HT-29 (cell line): Measurements from ENCODE around the gene ARPC2. TPM values are rescaled to one million over a fixed set of nuclear protein-coding genes. Genes with fewer than 3 reads are reported as not detected.

Source experiments
- DNase-seq: peaks from one replicate; pipeline ENCODE4 v3.0.0-alpha.2; 2015; ENCODE audit warnings: low spot score
- total RNA-seq: library from RNA; depleted of rRNA; stranded (reverse); fragments of >200 nt; shearing (Covaris generic); gene quantifications from 2 replicates; pipeline ENCODE4 v1.2.3, GENCODE V29; 2014; rRNA removed

ARPC2 gene
- total RNA-seq, 1 experiment from 2014 or later: 220 TPM

GRCh38 chr2:218289639-218290315 is 72.8 kb downstream of the ARPC2 start:
- peak; percentile 75 for DNase-seq

- peak; percentile 55 for DNase-seq
Measured at GRCh38 chr2:218290316-218291261, 73.6 kb downstream of the ARPC2 start.

- DNase-seq: peak; percentile 48
Measured at GRCh38 chr2:218291318-218292047, 74.5 kb downstream of the ARPC2 start.

- peak; percentile 84 for DNase-seq
Measured at GRCh38 chr2:218292048-218293014, 75.3 kb downstream of the ARPC2 start, which contains the start of gene TMBIM1. TMBIM1 (minus strand) TSS chr2:218292503; CDS start chr2:218282141, 10,362 bp downstream.

- DNase-seq: no peak
Measured at GRCh38 chr2:218293715-218294429, 76.9 kb downstream of the ARPC2 start.

GRCh38 chr2:218294430-218295022 is 77.5 kb downstream of the ARPC2 start:
- DNase-seq: no peak

- peak; percentile 92 for DNase-seq
Measured at GRCh38 chr2:218295029-218295428, 78.0 kb downstream of the ARPC2 start.

GRCh38 chr2:218296200-218296599 is 79.2 kb downstream of the ARPC2 start:
- no peak for DNase-seq

GRCh38 chr2:218296847-218297246 is 79.9 kb downstream of the ARPC2 start:
- no peak for DNase-seq

GRCh38 chr2:218298314-218298875 is 81.4 kb downstream of the ARPC2 start:
- DNase-seq: no peak

GRCh38 chr2:218300141-218300540 is 83.2 kb downstream of the ARPC2 start:
- no peak for DNase-seq

GRCh38 chr2:218301176-218301819 is 84.3 kb downstream of the ARPC2 start:
- DNase-seq: peak; percentile 98

Other genes with a start within 250 kb of the ARPC2 start
- gene TNS1, start 214.2 kb upstream of the ARPC2 start, total RNA-seq: 8.9 and 13.8 TPM in 2 replicates
- not detected in 2 replicates for gene RUFY4, start 147.9 kb upstream of the ARPC2 start, total RNA-seq
- gene CXCR2, start 91.2 kb upstream of the ARPC2 start, total RNA-seq: not detected in 2 replicates
- not detected in 2 replicates for gene CXCR1, start 50.2 kb upstream of the ARPC2 start, total RNA-seq
- gene GPBAR1, start 43.8 kb downstream of the ARPC2 start, total RNA-seq: 0.05 and 0.56 TPM in 2 replicates
- gene AAMP, start 52.9 kb downstream of the ARPC2 start, total RNA-seq: 266 and 310 TPM in 2 replicates
- gene PNKD, start 53.3 kb downstream of the ARPC2 start, total RNA-seq: 73.9 and 77.2 TPM in 2 replicates
- gene TMBIM1, start 75.3 kb downstream of the ARPC2 start, total RNA-seq: 229 and 311 TPM in 2 replicates
- 1.6 TPM in 1 of 2 replicates, not detected in the other for gene CATIP, start 139.7 kb downstream of the ARPC2 start, total RNA-seq
- gene SLC11A1, start 165.1 kb downstream of the ARPC2 start, total RNA-seq: 0.33 and 0.86 TPM in 2 replicates
- 132 and 151 TPM in 2 replicates for gene CTDSP1, start 182.7 kb downstream of the ARPC2 start, total RNA-seq
- 230 and 247 TPM in 2 replicates for gene VIL1, start 201.9 kb downstream of the ARPC2 start, total RNA-seq